Erythroblast (primary cell): ENCODE measurements around the gene RHBDD2.

Experiments
- GATA1 ChIP-seq: IDR thresholded peaks from 2 replicates; pipeline ENCODE4 v1.6.1; 2011; ENCODE audit warnings: low read depth, mild to moderate bottlenecking, control low read depth, low read length, moderate library complexity
- POLR2A ChIP-seq: IDR thresholded peaks from 2 replicates; pipeline ENCODE4 v1.6.1; 2011; ENCODE audit warnings: mild to moderate bottlenecking, low read length

DNA sequence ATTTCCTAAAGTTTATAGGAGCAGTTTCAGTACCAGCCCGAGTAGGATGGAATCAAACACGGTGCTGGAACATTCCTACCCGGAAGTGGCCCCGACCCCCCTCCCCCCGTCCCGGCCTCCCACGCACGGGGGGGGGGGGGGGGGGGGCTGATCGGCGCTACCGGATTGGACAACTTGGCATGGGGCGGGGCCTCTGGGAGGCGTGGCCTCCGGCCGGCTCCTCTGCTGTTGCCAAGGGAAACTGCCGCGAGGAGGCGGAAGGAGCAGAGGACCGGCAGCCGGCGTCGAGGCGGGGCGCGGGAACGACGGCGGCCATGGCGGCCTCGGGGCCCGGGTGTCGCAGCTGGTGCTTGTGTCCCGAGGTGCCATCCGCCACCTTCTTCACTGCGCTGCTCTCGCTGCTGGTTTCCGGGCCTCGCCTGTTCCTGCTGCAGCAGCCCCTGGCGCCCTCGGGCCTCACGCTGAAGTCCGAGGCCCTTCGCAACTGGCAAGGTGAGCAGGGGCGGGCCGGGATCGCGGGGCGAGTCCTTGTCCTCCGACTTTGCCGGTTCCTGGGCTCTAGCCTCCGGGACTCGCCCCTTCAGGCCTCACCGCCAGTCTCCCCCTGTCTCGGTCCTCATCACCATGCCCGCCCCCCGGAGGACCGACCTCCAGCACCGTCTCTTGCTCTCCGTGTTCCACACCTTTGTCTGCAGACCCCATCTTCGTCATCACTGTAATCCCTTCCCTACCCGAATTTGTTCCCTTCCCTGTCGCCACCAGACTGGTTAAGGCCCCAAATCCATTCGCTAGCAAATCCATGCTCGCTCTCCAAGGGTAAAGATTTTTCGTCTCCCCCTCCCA lies at the start of gene RHBDD2:
- peak; percentile 78 for TF ChIP-seq POLR2A
- no peak for TF ChIP-seq GATA1
